GM21737 (cell line): ENCODE data around the gene ALG1L2.
"Not testable (repeated sequence)": the region's sequence is repeated elsewhere in the genome, so short reads cannot be mapped to it uniquely, and the experiment has no call there.

Source experiments
- ATAC-seq: cut with Tn5 transposase; IDR thresholded peaks from one replicate; pipeline ENCODE4 v1.9.1; 2021; ENCODE audit warnings: mild to moderate bottlenecking, moderate library complexity; ENCODE audit not compliant: unreplicated experiment

The ALG1L2 gene

GRCh38 chr3:130120291-130120690 is 38.7 kb downstream of the ALG1L2 start:
- not testable (repeated sequence) for ATAC-seq

GRCh38 chr3:130122891-130123775 is 41.5 kb downstream of the ALG1L2 start:
- ATAC-seq = not testable (repeated sequence)

GRCh38 chr3:130125406-130125805 is 43.8 kb downstream of the ALG1L2 start:
- not testable (repeated sequence) for ATAC-seq

- not testable (repeated sequence) for ATAC-seq
Measured at GRCh38 chr3:130136337-130136736, 54.7 kb downstream of the ALG1L2 start.

GRCh38 chr3:130137685-130138084 is 56.1 kb downstream of the ALG1L2 start:
- ATAC-seq = not testable (repeated sequence)

- not testable (repeated sequence) for ATAC-seq
Measured at GRCh38 chr3:130138992-130139391, 57.4 kb downstream of the ALG1L2 start.

- not testable (repeated sequence) for ATAC-seq
Measured at GRCh38 chr3:130140756-130141155, 59.1 kb downstream of the ALG1L2 start.

GRCh38 chr3:130143648-130144327 is 62.2 kb downstream of the ALG1L2 start:
- ATAC-seq = not testable (repeated sequence)

- not testable (repeated sequence) for ATAC-seq
Measured at GRCh38 chr3:130144328-130144650, 62.7 kb downstream of the ALG1L2 start.

GRCh38 chr3:130145456-130145855 is 63.8 kb downstream of the ALG1L2 start:
- not testable (repeated sequence) for ATAC-seq

GRCh38 chr3:130146465-130146864 is 64.8 kb downstream of the ALG1L2 start:
- not testable (repeated sequence) for ATAC-seq
